Measurements from ENCODE around the gene NDUFAF3.

- TF ChIP-seq CTCF (IDR thresholded peaks at IDR 0.05) (no peak), EZH2 (IDR thresholded peaks at IDR 0.05; ENCODE audit: borderline replicate concordance, insufficient read depth, low read depth, low read length, poor library complexity, severe bottlenecking) (no peak)
Measured at GRCh38 chr3:49027634-49028033, 5.7 kb downstream of the NDUFAF3 start.
